Activated CD4-positive, alpha-beta T cell treated with anti-CD3 and anti-CD28 coated beads for 48 hours (primary cell): ENCODE data around the gene SRA1.
A peak's percentile ranks its signal among the peaks of the same experiment; 100 is the strongest.
"Not testable (repeated sequence)": the region's sequence is repeated elsewhere in the genome, so short reads cannot be mapped to it uniquely, and the experiment has no call there.

ENCODE experiments used
- DNase-seq: peaks from one replicate; pipeline ENCODE4 v3.0.0-alpha.2; 2020

The SRA1 gene

GRCh38 chr5:140557136-140557805 lies at the start of gene SRA1:
Gene SRA1 (minus strand): TSS chr5:140557473. CDS start chr5:140557452, 21 bp downstream.
- DNase-seq, result peak; percentile 90

- no peak for DNase-seq
Measured at GRCh38 chr5:140607031-140607430, 49.8 kb upstream of the SRA1 start.

GRCh38 chr5:140605879-140606278 lies 48.6 kb upstream of the SRA1 start:
- DNase-seq, result no peak

GRCh38 chr5:140603734-140604133 lies 46.5 kb upstream of the SRA1 start:
- no peak for DNase-seq

GRCh38 chr5:140603446-140603698 lies 46.1 kb upstream of the SRA1 start:
- not testable (repeated sequence) for DNase-seq

GRCh38 chr5:140602147-140602546 lies 44.9 kb upstream of the SRA1 start:
- DNase-seq, result no peak

GRCh38 chr5:140600096-140600495 lies 42.8 kb upstream of the SRA1 start:
- DNase-seq, result no peak

GRCh38 chr5:140598836-140599235 lies 41.6 kb upstream of the SRA1 start:
- DNase-seq, result no peak

- no peak for DNase-seq
Measured at GRCh38 chr5:140596321-140596741, 39.1 kb upstream of the SRA1 start.

- DNase-seq, result no peak
Measured at GRCh38 chr5:140595538-140596300, 38.4 kb upstream of the SRA1 start.

- no peak for DNase-seq
Measured at GRCh38 chr5:140594169-140594568, 36.9 kb upstream of the SRA1 start.

- not testable (repeated sequence) for DNase-seq
Measured at GRCh38 chr5:140593070-140593469, 35.8 kb upstream of the SRA1 start.

- no peak for DNase-seq
Measured at GRCh38 chr5:140591747-140592372, 34.6 kb upstream of the SRA1 start.

- DNase-seq, result no peak
Measured at GRCh38 chr5:140590861-140591260, 33.6 kb upstream of the SRA1 start.

GRCh38 chr5:140588311-140589070 lies 31.2 kb upstream of the SRA1 start:
- DNase-seq, result no peak

GRCh38 chr5:140587495-140587894 lies 30.2 kb upstream of the SRA1 start:
- no peak for DNase-seq

GRCh38 chr5:140579188-140579747 lies 22.0 kb upstream of the SRA1 start:
- DNase-seq, result not testable (repeated sequence)

GRCh38 chr5:140576776-140577201 lies 19.5 kb upstream of the SRA1 start:
- DNase-seq, result no peak

- DNase-seq, result no peak
Measured at GRCh38 chr5:140575309-140575708, 18.0 kb upstream of the SRA1 start.

GRCh38 chr5:140574165-140574564 lies 16.9 kb upstream of the SRA1 start:
- no peak for DNase-seq

GRCh38 chr5:140573683-140574082 lies 16.4 kb upstream of the SRA1 start:
- DNase-seq, result no peak

- no peak for DNase-seq
Measured at GRCh38 chr5:140571105-140571504, 13.8 kb upstream of the SRA1 start.

- DNase-seq, result no peak
Measured at GRCh38 chr5:140570488-140570887, 13.2 kb upstream of the SRA1 start.
